Tibial artery (tissue), 4 donors: ENCODE data around the gene POLN.

ENCODE experiments used
- DNase-seq, 2 donors: peaks; one replicate each; pipeline ENCODE4 v3.0.0-alpha.2; 2019
- H3K27ac ChIP-seq, 2 donors: fragments of 200-600 bp; sonication (generic) in 1 of 2; 1 replicate in 1 of 2; 2 replicates in 1 of 2; pipeline ENCODE4 v1.5.1; 2018 to 2019; ENCODE audit warnings: mild to moderate bottlenecking in 1 of 2
- H3K27me3 ChIP-seq, 2 donors: fragments of 200-600 bp; sonication (generic) in 1 of 2; one replicate each; pipeline versions ENCODE4 v1.5.1 to v1.6.0; 2016 to 2019
- H3K36me3 ChIP-seq, 3 donors: fragments of 200-600 bp; sonication (generic) in 2 of 3; one replicate each; pipeline ENCODE4 v1.5.1; 2016 to 2019; ENCODE audit warnings: mild to moderate bottlenecking in 2 of 3
- H3K4me1 ChIP-seq, 4 donors: fragments of 200-600 bp; sonication (generic) in 2 of 4; 1 replicate in 3 of 4; 2 replicates in 1 of 4; pipeline ENCODE4 v1.5.1; 2016 to 2019
- H3K4me3 ChIP-seq, 2 donors: fragments of 200-600 bp; sonication (generic) in 1 of 2; 1 replicate in 1 of 2; 2 replicates in 1 of 2; pipeline ENCODE4 v1.5.1; 2018 to 2019; ENCODE audit warnings: mild to moderate bottlenecking in 2 of 2
- H3K9me3 ChIP-seq, 3 donors: fragments of 200-600 bp; sonication (generic) in 1 of 3; one replicate each; pipeline ENCODE4 v1.5.1; 2016 to 2019
- CTCF ChIP-seq, 2 experiments: fragments of 200-600 bp in 1 of 2; fragments of 450-650 bp in 1 of 2; IDR thresholded peaks; one replicate each; pipeline ENCODE4 v1.5.1; 2017 to 2019; ENCODE audit warnings: antibody characterized with exemption in 2 of 2, mild to moderate bottlenecking in 1 of 2, moderate library complexity in 1 of 2
- intact Hi-C: fragments of 100-400 bp; cut with DNase I; formaldehyde crosslinking; loops from one replicate; pipeline ENCODE4 v1.15.0; 2023; ENCODE audit warnings: low total_unique reads

POLN gene

DNA sequence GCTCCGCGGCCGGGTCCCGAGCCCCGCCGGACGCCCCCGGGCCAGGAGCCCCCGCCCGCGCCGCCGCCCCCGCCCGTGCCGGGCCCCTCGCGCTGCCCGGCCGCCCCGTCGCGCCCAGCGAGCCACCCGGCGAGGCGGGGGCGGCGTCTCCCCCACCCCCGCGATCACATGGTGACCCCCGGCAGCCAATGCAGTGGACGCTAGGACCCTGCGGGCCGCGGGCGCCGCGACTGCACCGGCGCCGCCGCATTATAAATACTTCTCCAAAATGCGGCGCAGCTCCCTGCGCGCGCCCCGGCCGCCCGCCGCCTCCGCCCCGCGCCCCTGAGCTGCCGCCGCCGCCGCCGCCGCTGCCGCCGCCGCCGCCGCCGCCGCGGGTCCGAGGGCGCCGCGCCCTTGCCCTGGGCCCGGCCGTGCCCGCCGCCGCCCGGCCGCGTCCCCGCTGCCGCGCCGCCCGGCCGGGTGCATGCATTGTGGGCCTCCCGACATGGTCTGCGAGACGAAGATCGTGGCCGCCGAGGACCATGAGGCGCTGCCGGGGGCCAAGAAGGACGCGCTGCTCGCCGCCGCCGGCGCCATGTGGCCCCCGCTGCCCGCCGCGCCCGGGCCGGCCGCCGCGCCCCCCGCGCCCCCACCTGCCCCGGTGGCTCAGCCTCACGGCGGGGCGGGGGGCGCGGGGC is 182.7 kb downstream of the POLN start, which contains the start of gene NAT8L:
NAT8L (plus strand) TSS at position 282 of the 680 bp plus-strand sequence; CDS start at position 467, 185 bp downstream.
- H3K27me3 ChIP-seq, result peaks cover 0 to 72% of the 10 kb centered on the region in 2 donors
- H3K9me3 ChIP-seq, result no peaks in the 10 kb centered on the region
- no peak within 1 kb of the TSS for H3K27ac ChIP-seq
- intact Hi-C loops, result no loop called here
- no peaks in the 10 kb centered on the region for H3K36me3 ChIP-seq
- TF ChIP-seq CTCF (IDR thresholded peaks at IDR 0.05), result no peak
- peak within 1 kb of the TSS; percentile 31 to 50 for H3K4me3 ChIP-seq
- peaks cover 0 to 24% (median 15%) of the 10 kb centered on the region in 4 donors for H3K4me1 ChIP-seq
- no peak for DNase-seq

DNA sequence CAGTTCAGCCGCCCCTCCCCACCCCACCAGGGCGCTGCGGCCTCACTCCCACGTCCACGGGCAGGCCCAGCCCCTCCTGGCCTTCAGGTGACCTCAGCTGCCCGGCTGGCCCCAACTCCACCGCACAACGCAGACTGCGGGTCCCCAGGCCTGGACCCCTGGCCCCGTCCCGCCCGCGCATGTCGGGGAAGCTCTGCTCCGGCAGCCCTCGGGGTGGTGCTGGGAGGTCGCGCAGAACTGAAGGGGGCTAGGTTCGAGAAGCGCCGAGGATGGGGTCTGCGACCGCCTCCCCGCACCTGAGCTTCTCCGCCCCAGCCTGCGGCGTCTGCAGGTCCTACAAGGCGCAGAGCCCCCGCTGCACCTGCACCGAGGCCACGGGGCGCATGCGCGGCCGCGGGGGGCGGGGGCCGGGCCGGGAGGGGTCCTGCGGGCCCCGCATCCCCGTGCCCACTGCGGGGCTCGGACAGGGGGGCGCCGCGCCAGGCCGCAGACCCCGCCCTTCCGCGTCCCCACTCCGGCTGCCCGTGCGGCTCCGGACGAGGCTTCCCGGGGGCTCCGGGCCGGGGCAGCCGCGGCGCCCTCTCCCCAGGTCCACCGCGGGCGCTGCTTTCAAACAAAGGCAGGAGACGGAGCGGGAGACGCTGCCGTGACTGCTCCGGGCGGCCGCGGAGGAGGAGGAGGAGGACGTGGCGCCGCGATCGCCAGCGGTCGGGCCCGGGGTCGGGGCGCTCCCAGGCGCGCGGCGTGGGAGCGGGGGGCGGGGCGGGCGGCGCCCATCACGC is 183.5 kb downstream of the POLN start:
- H3K27me3 ChIP-seq, result peaks cover 0 to 75% of the 10 kb centered on the region in 2 donors
- TF ChIP-seq CTCF (IDR thresholded peaks at IDR 0.05), result no peak
- no peak for DNase-seq
- H3K4me1 ChIP-seq, result peaks cover 0 to 24% (median 15%) of the 10 kb centered on the region in 4 donors
- H3K36me3 ChIP-seq, result no peaks in the 10 kb centered on the region
- intact Hi-C loops, result no loop called here
- H3K27ac ChIP-seq, result no peak overlapping the region
- peak overlapping the region; percentile 31 to 50 for H3K4me3 ChIP-seq
- no peaks in the 10 kb centered on the region for H3K9me3 ChIP-seq

DNA sequence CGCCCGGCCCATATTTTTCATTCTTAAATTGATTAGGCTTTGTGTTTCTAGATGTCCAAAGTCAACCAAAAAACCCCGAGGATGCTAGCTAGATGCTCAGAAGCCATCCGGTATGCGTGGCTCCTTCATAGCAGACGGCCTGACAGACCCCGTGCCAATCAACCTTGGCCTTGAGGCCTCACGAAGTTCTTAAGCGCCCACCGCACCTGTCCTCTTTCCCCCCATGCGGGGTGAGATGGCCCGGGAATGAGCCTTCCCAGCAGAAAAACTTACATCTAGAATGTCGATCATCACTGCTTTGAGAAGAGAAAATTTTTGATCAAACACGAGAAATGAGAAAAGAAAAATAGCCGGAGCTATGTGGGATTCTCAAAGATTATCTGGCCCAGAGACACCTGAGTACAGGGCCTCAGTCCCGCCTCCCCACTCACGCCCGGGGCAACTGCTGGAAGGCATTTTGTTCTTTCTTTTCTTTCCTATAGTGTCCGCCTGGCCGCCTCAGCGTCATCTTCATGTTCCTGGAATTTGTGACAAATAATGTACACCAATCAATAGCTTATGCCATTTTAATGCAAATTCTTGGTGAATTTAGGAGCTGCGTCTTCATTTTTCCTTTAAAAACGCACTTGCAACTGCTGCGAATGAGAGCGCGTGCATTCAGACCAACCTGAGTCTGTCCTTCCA is 184.4 kb downstream of the POLN start:
- no peak overlapping the region for H3K4me3 ChIP-seq
- no peaks in the 10 kb centered on the region for H3K9me3 ChIP-seq
- H3K4me1 ChIP-seq, result peaks cover 0 to 24% (median 15%) of the 10 kb centered on the region in 4 donors
- H3K27me3 ChIP-seq, result peaks cover 0 to 66% of the 10 kb centered on the region in 2 donors
- no peak for DNase-seq
- no peak for TF ChIP-seq CTCF (IDR thresholded peaks at IDR 0.05)
- no peaks in the 10 kb centered on the region for H3K36me3 ChIP-seq
- intact Hi-C loops, result no loop called here
- no peak overlapping the region for H3K27ac ChIP-seq

DNA sequence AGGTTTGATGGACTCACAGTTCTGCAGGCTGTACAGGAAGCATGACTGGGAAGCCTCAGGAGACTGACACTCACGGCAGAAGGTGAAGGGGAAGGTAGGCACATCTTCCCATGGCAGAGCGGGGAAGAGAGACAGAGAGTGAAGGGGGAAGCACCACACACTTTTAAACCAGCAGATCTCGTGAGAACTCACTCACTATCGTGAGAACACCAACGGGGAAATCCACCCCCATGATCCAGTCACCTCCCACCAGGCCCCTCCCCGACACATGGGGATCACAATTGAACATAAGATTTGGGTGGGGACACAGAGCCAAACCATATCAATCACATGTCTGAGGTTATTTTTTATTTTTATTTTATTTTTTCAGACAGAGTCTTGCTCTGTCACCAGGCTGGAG is 187.7 kb downstream of the POLN start:
- Histone ChIP-seq H3K36me3 (no peaks in the 10 kb centered on the region), H3K4me3 (no peak overlapping the region), H3K9me3 (no peaks in the 10 kb centered on the region), H3K4me1 (peaks cover 0 to 11% (median 6%) of the 10 kb centered on the region in 4 donors), H3K27me3 (peaks cover 0 to 49% of the 10 kb centered on the region in 2 donors), H3K27ac (no peak overlapping the region)
- intact Hi-C loops, result no loop called here
- no peak for TF ChIP-seq CTCF (IDR thresholded peaks at IDR 0.05)
- DNase-seq, result no peak

GRCh38 chr4:2051086-2051485 is 190.8 kb downstream of the POLN start:
- Histone ChIP-seq H3K4me3 (no peak overlapping the region), H3K27ac (no peak overlapping the region), H3K9me3 (no peaks in the 10 kb centered on the region), H3K36me3 (no peaks in the 10 kb centered on the region), H3K27me3 (peaks cover 0 to 49% of the 10 kb centered on the region in 2 donors), H3K4me1 (peaks cover 0 to 6% (median 0%) of the 10 kb centered on the region in 4 donors)
- intact Hi-C loops, result no loop called here
- TF ChIP-seq CTCF (IDR thresholded peaks at IDR 0.05), result no peak
- peak in 1 of 2 donors; percentile 3 for DNase-seq
